ENCODE measurements around the gene CTNNA3. TPM values are rescaled to one million over a fixed set of nuclear protein-coding genes. Genes with fewer than 3 reads are reported as not detected.

Gene CTNNA3
- total and polyA plus RNA-seq, 2 of the 4 experiments (the other 2 are of a cell fraction) = 0.19 to 0.90 TPM

DNA sequence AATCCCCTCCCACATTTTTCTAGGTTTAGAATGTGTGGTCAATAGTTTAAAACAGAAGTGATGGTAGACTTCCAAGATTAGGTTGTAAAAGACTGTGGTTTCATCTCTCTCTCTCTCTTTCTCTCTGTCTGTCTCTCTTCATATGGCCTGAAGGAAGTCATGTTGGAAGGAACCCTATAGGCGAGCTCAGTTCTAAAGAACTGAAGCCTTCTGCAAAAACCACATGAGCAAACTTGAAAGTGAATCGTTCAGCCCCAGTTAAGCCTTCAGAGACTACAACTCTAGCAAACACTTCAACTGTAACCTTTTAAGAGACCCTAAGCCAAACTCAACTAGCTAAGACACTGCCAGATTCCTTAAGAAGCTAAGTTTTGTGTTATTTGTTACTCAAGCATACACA lies 1477.7 kb downstream of the CTNNA3 start:
- TF ChIP-seq MAZ (IDR thresholded peaks at IDR 0.05; ENCODE audit: borderline replicate concordance, low read depth, low read length) = no peak
- intact Hi-C loops (cut with micrococcal nuclease) = no loop called here
- CTCF ChIA-PET = no interaction called here

More for the DNA sequence above, 1477.7 kb downstream of the CTNNA3 start:
- Histone ChIP-seq H3K4me1 (ENCODE audit: control insufficient read depth, insufficient read depth, low read length) (no peaks in the 10 kb centered on the region), H2AK9ac (replicated peaks; ENCODE audit: low read depth, low read length, poor library complexity) (no peak overlapping the region), H3K4ac (ENCODE audit: low read depth, low read length) (no peak overlapping the region), H3K9ac (ENCODE audit: low read depth, low read length) (no peak overlapping the region), H3K56ac (ENCODE audit: extremely low read depth, insufficient read depth, low read length) (no peak overlapping the region), H3K14ac (replicated peaks; ENCODE audit: low read depth, low read length) (no peak overlapping the region), H3K79me1 (ENCODE audit: low read depth in 1 of 2, low read length in 2 of 2) (no peaks in the 10 kb centered on the region), H2BK15ac (ENCODE audit: low read depth, low read length) (no peak overlapping the region), H2BK20ac (ENCODE audit: low read depth, low read length) (no peak overlapping the region), H3K27me3 (ENCODE audit: control insufficient read depth, insufficient read depth, low read length) (no peaks in the 10 kb centered on the region), H2AFZ (replicated peaks; ENCODE audit: low read length, poor library complexity) (no peak overlapping the region), H2BK120ac (ENCODE audit: low read depth, low read length) (no peak overlapping the region), H3K4me3 (ENCODE audit: insufficient read depth, low read depth, low read length) (no peak overlapping the region), H4K8ac (ENCODE audit: low read depth in 2 of 2, low read length in 2 of 2) (no peak overlapping the region), H3K27ac (ENCODE audit: insufficient read depth, low read length) (no peak overlapping the region), H3K9me1 (ENCODE audit: insufficient read depth, low read length) (no peaks in the 10 kb centered on the region), H3K4me2 (ENCODE audit: low read depth, low read length) (no peak overlapping the region), H4K5ac (ENCODE audit: low read depth, low read length) (no peak overlapping the region), H4K91ac (ENCODE audit: insufficient read depth, low read depth, low read length) (no peak overlapping the region), H3K9me3 (ENCODE audit: control insufficient read depth, insufficient read depth, low read length) (no peaks in the 10 kb centered on the region), H3K36me3 (ENCODE audit: control insufficient read depth, insufficient read depth, low read length) (no peaks in the 10 kb centered on the region), H3K18ac (ENCODE audit: low read depth, low read length) (no peak overlapping the region), H2AK5ac (ENCODE audit: low read depth, low read length) (no peak overlapping the region), H3K23ac (ENCODE audit: low read depth, low read length) (no peak overlapping the region), H2BK5ac (ENCODE audit: low read depth, low read length, poor library complexity, severe bottlenecking) (no peak overlapping the region), H4K20me1 (ENCODE audit: insufficient read depth, low read length) (no peaks in the 10 kb centered on the region)
- in situ Hi-C loops (cut with MboI; ENCODE audit: low sequenced_read_pairs) (no loop called here), dilution Hi-C loops (cut with HindIII; ENCODE audit: low sequenced_read_pairs, unreplicated experiment) (no loop called here)
- POLR2A ChIA-PET (ENCODE audit: unreplicated experiment) = no interaction called here
- ATAC-seq (ENCODE audit: low read depth) (no peak), DNase-seq (no peak)
- WGBS, 2 experiments (ENCODE audit: extremely low coverage in 2 of 2, insufficient read length in 1 of 2) = no CpG with 5 or more reads among the region's 2 CpGs
- no TSS peak for BruUV-seq (replicated peaks)
